ENCODE measurements around the gene YPEL2. TPM values are rescaled to one million over a fixed set of nuclear protein-coding genes. Genes with fewer than 3 reads are reported as not detected.

The YPEL2 gene
- total RNA-seq, 1 experiment from 2014 or later: 0.98 TPM

- H3K27ac Mint-ChIP-seq: no peak overlapping the region
Measured at GRCh38 chr17:59369031-59369975, 37.8 kb downstream of the YPEL2 start.

More at GRCh38 chr17:59369031-59369975, 37.8 kb downstream of the YPEL2 start:
- Histone ChIP-seq H3K79me1 (ENCODE audit: insufficient read depth, low read depth, low read length, poor library complexity, severe bottlenecking) (no peaks in the 10 kb centered on the region), H2BK20ac (ENCODE audit: low read depth, low read length, poor library complexity, severe bottlenecking) (no peak overlapping the region), H4K20me1 (ENCODE audit: control insufficient read depth, insufficient read depth, insufficient read length) (no peaks in the 10 kb centered on the region), H2AK5ac (ENCODE audit: insufficient read length, low read length) (no peak overlapping the region), H4K8ac (replicated peaks; ENCODE audit: insufficient read length, low read depth, low read length) (no peak overlapping the region), H2BK120ac (ENCODE audit: low read depth, low read length, poor library complexity, severe bottlenecking) (no peak overlapping the region), H3K18ac (ENCODE audit: insufficient read length, low read depth, low read length) (no peak overlapping the region), H2BK12ac (ENCODE audit: insufficient read length, low read depth, low read length) (no peak overlapping the region), H3K23ac (ENCODE audit: insufficient read length, low read depth, low read length) (no peak overlapping the region), H4K91ac (ENCODE audit: insufficient read length, low read depth, low read length) (no peak overlapping the region), H2BK5ac (ENCODE audit: insufficient read length, low read length) (no peak overlapping the region), H3K9ac (ENCODE audit: extremely low read depth, insufficient read length, low read length) (no peak overlapping the region), H3K14ac (ENCODE audit: insufficient read depth, low read length) (no peak overlapping the region), H3K9me3 (ENCODE audit: control insufficient read depth, low read depth, low read length) (no peaks in the 10 kb centered on the region), H3K79me2 (ENCODE audit: insufficient read depth, low read length) (no peaks in the 10 kb centered on the region), H3K4ac (ENCODE audit: low read depth, low read length) (no peak overlapping the region), H3T11ph (ENCODE audit: low read length) (no peak overlapping the region), H3K4me2 (ENCODE audit: insufficient read depth, insufficient read length, low read length) (no peak overlapping the region), H3K56ac (ENCODE audit: insufficient read length, low read depth, low read length) (no peak overlapping the region), H3K4me1 (ENCODE audit: insufficient read depth, low read length) (peaks cover 14% of the 10 kb centered on the region; the same call in 1 of the 2 replicates), H3K27me3 (ENCODE audit: insufficient read depth, low read length) (no peaks in the 10 kb centered on the region), H4K5ac (ENCODE audit: insufficient read length, low read depth, low read length) (no peak overlapping the region), H2AFZ (ENCODE audit: low read length) (no peak overlapping the region), H2BK15ac (ENCODE audit: low read depth, low read length) (no peak overlapping the region), H3K27ac (ENCODE audit: insufficient read length, low read depth, low read length) (no peak overlapping the region), H3K23me2 (ENCODE audit: insufficient read length, low read depth, low read length, poor library complexity, severe bottlenecking) (no peaks in the 10 kb centered on the region)
- WGBS (ENCODE audit: extremely low coverage, insufficient read length, low lambda C conversion rate): no CpG with 5 or more reads among the region's 9 CpGs
- peaks cover 72 to 79% of the 10 kb centered on the region in 2 experiments for H3K4me1 Mint-ChIP-seq
- TF ChIP-seq CTCF (conservative IDR thresholded peaks at IDR 0.05): no peak
- H3K9me3 Mint-ChIP-seq: no peaks in the 10 kb centered on the region
- no peak for DNase-seq
- H3K27me3 Mint-ChIP-seq (ENCODE audit: low read depth): 0 out of 2 replicates have a peak, but pooled peaks cover 1% of the 10 kb centered on the region
- no peak overlapping the region for H3K4me3 Mint-ChIP-seq
- no peaks in the 10 kb centered on the region for H3K36me3 Mint-ChIP-seq (ENCODE audit: insufficient read depth in 1 of 3, low read depth in 3 of 3)
